ENCODE measurements around the gene HK1.

DNA sequence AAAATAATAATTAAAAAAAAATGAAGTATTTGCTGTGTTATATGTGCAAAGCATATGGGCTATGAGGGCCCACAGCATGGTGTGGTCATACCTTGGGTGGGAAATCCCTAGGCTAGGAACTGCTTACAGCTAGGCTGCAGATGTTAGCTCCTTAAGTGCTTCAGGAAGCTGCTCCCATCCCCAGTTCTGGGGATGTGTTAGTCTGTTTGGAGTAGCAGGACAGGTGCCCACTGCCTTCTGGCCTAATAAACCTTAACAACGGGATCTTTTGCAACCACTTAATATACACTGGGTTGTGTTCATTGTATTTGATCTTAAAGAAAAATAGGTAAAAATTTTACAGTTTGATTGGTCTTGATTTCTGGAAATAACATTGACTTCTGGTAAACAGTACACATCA is 46.3 kb downstream of the HK1 start:
- TF ChIP-seq POLR2A (IDR thresholded peaks at IDR 0.05) = no peak
- no peak for TF ChIP-seq CTCF (IDR thresholded peaks at IDR 0.05)
- no peak for TF ChIP-seq EP300 (IDR thresholded peaks at IDR 0.05)
- TF ChIP-seq POLR2AphosphoS5 (IDR thresholded peaks at IDR 0.05) = no peak

Measured in suprapubic skin (tissue), 4 donors.